SK-N-SH (cell line): ENCODE measurements around the gene FAM149A. TPM values are rescaled to one million over a fixed set of nuclear protein-coding genes. Genes with fewer than 3 reads are reported as not detected.

Experiments used
- CTCF ChIA-PET: fragments of 300-600, 350-600 bp; formaldehyde crosslinking; extraction: SDS; loops from one replicate; lab custom pipeline; 2021; lab: Yijun Ruan, JAX
- POLR2A ChIA-PET: fragments of 350-600 bp; sonication (Branson Sonifier 250); formaldehyde crosslinking; extraction: SDS; loops from one replicate; lab custom pipeline; 2020; ENCODE audit warnings: antibody characterized with exemption, inconsistent platforms; lab: Yijun Ruan, JAX
- DNase-seq: peaks from one replicate; pipeline ENCODE4 v3.0.0; 2012
- H2AFZ ChIP-seq: fragments of 200-600 bp; sonication (generic); 2 replicates; pipeline ENCODE4 v1.8.1; 2016; ENCODE audit warnings: antibody characterized with exemption, mild to moderate bottlenecking, low read depth
- H3F3A ChIP-seq: fragments of 200-600 bp; sonication (generic); replicated peaks from 2 replicates; pipeline ENCODE3; 2016; ENCODE audit warnings: antibody characterized with exemption, mild to moderate bottlenecking; ENCODE audit not compliant: insufficient read depth
- H3K27ac ChIP-seq, 2 experiments: fragments of 200-500 bp in 1 of 2; fragments of 200-600 bp in 1 of 2; sonication (Bioruptor generic) in 1 of 2; sonication (generic), shearing (Covaris generic) in 1 of 2; 2 replicates each; pipeline versions ENCODE4 v1.5.1 to v1.6.1; 2014 to 2016; ENCODE audit warnings: low read depth in 2 of 2, inconsistent platforms in 1 of 2, low read length in 1 of 2, mild to moderate bottlenecking in 1 of 2, mixed read lengths in 1 of 2
- H3K27me3 ChIP-seq: fragments of 200-600 bp; sonication (generic), shearing (Covaris generic); 2 replicates; pipeline ENCODE4 v1.6.1; 2016; ENCODE audit warnings: mixed run types; ENCODE audit not compliant: insufficient read depth
- H3K36me3 ChIP-seq, 2 experiments: fragments of 200-500 bp in 1 of 2; fragments of 200-600 bp in 1 of 2; sonication (Bioruptor generic) in 1 of 2; sonication (generic) in 1 of 2; replicated peaks in 1 of 2; 2 replicates each; pipeline versions ENCODE3 to v1.5.1; 2014 to 2016; ENCODE audit warnings: low read length in 1 of 2, mild to moderate bottlenecking in 1 of 2; ENCODE audit not compliant: insufficient read depth in 2 of 2, control insufficient read depth in 1 of 2
- H3K4me1 ChIP-seq, 2 experiments: fragments of 200-500 bp in 1 of 2; fragments of 200-600 bp in 1 of 2; sonication (Bioruptor generic) in 1 of 2; sonication (generic), shearing (Covaris generic) in 1 of 2; 2 replicates each; pipeline versions ENCODE4 v1.5.1 to v1.6.1; 2014 to 2016; ENCODE audit warnings: low read depth in 1 of 2, low read length in 1 of 2, mixed run types in 1 of 2; ENCODE audit not compliant: insufficient read depth in 2 of 2, control insufficient read depth in 1 of 2
- H3K4me2 ChIP-seq: fragments of 200-600 bp; sonication (generic), shearing (Covaris generic); 2 replicates; pipeline ENCODE4 v1.6.1; 2017; ENCODE audit warnings: mixed run types
- H3K4me3 ChIP-seq, 2 experiments: fragments of 200-500 bp in 1 of 2; fragments of 200-600 bp in 1 of 2; sonication (Bioruptor generic) in 1 of 2; sonication (generic), shearing (Covaris generic) in 1 of 2; 2 replicates each; pipeline versions ENCODE4 v1.5.1 to v1.8.1; 2014 to 2016; ENCODE audit warnings: low read depth in 2 of 2, inconsistent platforms in 1 of 2, low read length in 1 of 2, mild to moderate bottlenecking in 1 of 2, mixed read lengths in 1 of 2, moderate library complexity in 1 of 2
- H3K79me2 ChIP-seq: fragments of 200-600 bp; sonication (generic); 2 replicates; pipeline ENCODE4 v1.8.1; 2017; ENCODE audit warnings: mild to moderate bottlenecking; ENCODE audit not compliant: insufficient read depth
- H3K9ac ChIP-seq: fragments of 200-600 bp; sonication (generic); 2 replicates; pipeline ENCODE4 v1.6.1; 2017; ENCODE audit warnings: mixed run types
- H3K9me2 ChIP-seq: fragments of 200-600 bp; sonication (generic); 2 replicates; pipeline ENCODE4 v1.6.1; 2017; ENCODE audit warnings: mixed run types
- H3K9me3 ChIP-seq: fragments of 200-600 bp; sonication (generic); 2 replicates; pipeline ENCODE4 v1.6.1; 2017; ENCODE audit warnings: mixed run types, mild to moderate bottlenecking, moderate library complexity
- H4K20me1 ChIP-seq: fragments of 200-600 bp; sonication (generic); 2 replicates; pipeline ENCODE4 v1.6.1; 2017; ENCODE audit warnings: mild to moderate bottlenecking, mixed run types; ENCODE audit not compliant: insufficient read depth
- ELF1 ChIP-seq: IDR thresholded peaks from 2 replicates; pipeline ENCODE4 v1.4.0; 2012
- GATA2 ChIP-seq: sonication (generic); formaldehyde crosslinking; IDR thresholded peaks from 2 replicates; pipeline ENCODE4 v1.5.0; 2020; ENCODE audit warnings: mild to moderate bottlenecking, missing genetic modification reagents
- MEF2A ChIP-seq: IDR thresholded peaks from 2 replicates; pipeline ENCODE4 v1.4.0; 2012; ENCODE audit warnings: low read depth, borderline replicate concordance
- NRF1 ChIP-seq: IDR thresholded peaks from 2 replicates; pipeline ENCODE4 v1.6.1; 2012; ENCODE audit warnings: low read depth, mild to moderate bottlenecking, low read length
- RAD21 ChIP-seq: IDR thresholded peaks from 2 replicates; pipeline ENCODE4 v1.6.1; 2012; ENCODE audit warnings: mild to moderate bottlenecking, low read length
- RCOR1 ChIP-seq: fragments of 150-350 bp; IDR thresholded peaks from 2 replicates; pipeline ENCODE4 v1.6.1; 2017; ENCODE audit warnings: antibody characterized with exemption, low read length
- RXRA ChIP-seq: IDR thresholded peaks from 2 replicates; pipeline ENCODE4 v1.4.0; 2012; ENCODE audit warnings: low read depth, mild to moderate bottlenecking, borderline replicate concordance
- SMC3 ChIP-seq: IDR thresholded peaks from 2 replicates; pipeline ENCODE4 v1.6.1; 2012; ENCODE audit warnings: low read depth, low read length, improper control_type of control experiment
- TEAD4 ChIP-seq: IDR thresholded peaks from 2 replicates; pipeline ENCODE4 v1.4.0; 2012; ENCODE audit warnings: mild to moderate bottlenecking, borderline replicate concordance; ENCODE audit not compliant: insufficient read depth
- WGBS: methylation state at CpG from one replicate; pipeline ENCODE4 v1.1.6; 2017; ENCODE audit warnings: low lambda C conversion rate; 5-methylcytosine and 5-hydroxymethylcytosine counted together
- polyA plus RNA-seq, 3 experiments: library from polyadenylated mRNA; depleted of rRNA; stranded (reverse); fragments of >200 nt; gene quantifications; 2 replicates each; pipeline ENCODE4 v1.2.3, GENCODE V29; 2012
- TF ChIP-seq, protein P1 (sequence below): IDR thresholded peaks from 2 replicates; pipeline ENCODE4 v1.4.0; 2012; ENCODE audit warnings: low read depth, borderline replicate concordance
- TF ChIP-seq, protein P2 (sequence below): IDR thresholded peaks from 2 replicates; pipeline ENCODE4; 2012
- TF ChIP-seq, protein P3 (sequence below): fragments of 150-350 bp; IDR thresholded peaks from 2 replicates; pipeline ENCODE4 v1.6.1; 2017; ENCODE audit warnings: antibody characterized with exemption, low read length, low read depth, borderline replicate concordance
- TF ChIP-seq, protein P4 (sequence below): fragments of 200-600 bp; sonication (generic); IDR thresholded peaks from 2 replicates; pipeline ENCODE4 v1.6.1; 2017; ENCODE audit warnings: antibody characterized with exemption, mild to moderate bottlenecking, moderate library complexity
- TF ChIP-seq, protein P5 (sequence below): IDR thresholded peaks from 2 replicates; pipeline ENCODE4 v1.4.0; 2012; ENCODE audit warnings: low read depth, borderline replicate concordance
- TF ChIP-seq, protein P6 (sequence below): fragments of 150-350 bp; IDR thresholded peaks from 2 replicates; pipeline ENCODE4 v1.6.1; 2016; ENCODE audit warnings: mild to moderate bottlenecking, low read depth, low read length

The FAM149A gene
- polyA plus RNA-seq, 1 of the 3 experiments (the other 2 are of a cell fraction): 0.38 TPM

DNA sequence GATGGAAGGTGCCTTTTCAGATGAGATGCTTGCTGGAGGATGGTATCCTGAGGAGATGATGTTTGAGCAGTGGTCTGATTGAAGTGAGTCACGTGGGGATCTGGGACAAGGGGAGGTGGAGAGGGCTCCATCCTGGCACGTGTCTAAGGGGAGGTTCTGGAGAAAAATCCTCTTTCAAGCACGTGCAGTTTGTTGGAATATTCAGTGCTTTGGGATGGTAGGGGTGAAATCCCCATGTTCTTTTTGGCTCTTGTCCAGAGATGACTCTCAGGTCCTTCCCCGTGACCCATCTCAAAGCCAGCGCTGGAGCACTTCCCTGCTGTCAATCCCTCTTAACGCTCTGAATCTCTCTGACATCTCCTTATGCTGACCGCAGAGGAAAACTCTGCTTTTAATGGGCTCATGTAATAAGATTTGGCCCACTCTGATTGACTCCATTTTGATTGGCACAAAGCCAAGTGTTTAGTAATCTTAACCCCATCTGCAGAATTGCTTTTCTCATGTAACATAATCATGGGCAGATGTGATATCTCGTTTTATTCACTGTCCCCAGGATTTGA lies 112.0 kb downstream of the FAM149A start (continued):
- TF ChIP-seq, protein P1, sequence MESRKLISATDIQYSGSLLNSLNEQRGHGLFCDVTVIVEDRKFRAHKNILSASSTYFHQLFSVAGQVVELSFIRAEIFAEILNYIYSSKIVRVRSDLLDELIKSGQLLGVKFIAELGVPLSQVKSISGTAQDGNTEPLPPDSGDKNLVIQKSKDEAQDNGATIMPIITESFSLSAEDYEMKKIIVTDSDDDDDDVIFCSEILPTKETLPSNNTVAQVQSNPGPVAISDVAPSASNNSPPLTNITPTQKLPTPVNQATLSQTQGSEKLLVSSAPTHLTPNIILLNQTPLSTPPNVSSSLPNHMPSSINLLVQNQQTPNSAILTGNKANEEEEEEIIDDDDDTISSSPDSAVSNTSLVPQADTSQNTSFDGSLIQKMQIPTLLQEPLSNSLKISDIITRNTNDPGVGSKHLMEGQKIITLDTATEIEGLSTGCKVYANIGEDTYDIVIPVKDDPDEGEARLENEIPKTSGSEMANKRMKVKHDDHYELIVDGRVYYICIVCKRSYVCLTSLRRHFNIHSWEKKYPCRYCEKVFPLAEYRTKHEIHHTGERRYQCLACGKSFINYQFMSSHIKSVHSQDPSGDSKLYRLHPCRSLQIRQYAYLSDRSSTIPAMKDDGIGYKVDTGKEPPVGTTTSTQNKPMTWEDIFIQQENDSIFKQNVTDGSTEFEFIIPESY: no peak
- TF ChIP-seq MEF2A (no peak), SMC3 (no peak), GATA2 (CRISPR knock-in tag) (peak; percentile 95)
- TF ChIP-seq, protein P2, sequence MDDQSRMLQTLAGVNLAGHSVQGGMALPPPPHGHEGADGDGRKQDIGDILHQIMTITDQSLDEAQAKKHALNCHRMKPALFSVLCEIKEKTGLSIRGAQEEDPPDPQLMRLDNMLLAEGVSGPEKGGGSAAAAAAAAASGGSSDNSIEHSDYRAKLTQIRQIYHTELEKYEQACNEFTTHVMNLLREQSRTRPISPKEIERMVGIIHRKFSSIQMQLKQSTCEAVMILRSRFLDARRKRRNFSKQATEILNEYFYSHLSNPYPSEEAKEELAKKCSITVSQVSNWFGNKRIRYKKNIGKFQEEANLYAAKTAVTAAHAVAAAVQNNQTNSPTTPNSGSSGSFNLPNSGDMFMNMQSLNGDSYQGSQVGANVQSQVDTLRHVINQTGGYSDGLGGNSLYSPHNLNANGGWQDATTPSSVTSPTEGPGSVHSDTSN: no peak
- TF ChIP-seq, protein P3, sequence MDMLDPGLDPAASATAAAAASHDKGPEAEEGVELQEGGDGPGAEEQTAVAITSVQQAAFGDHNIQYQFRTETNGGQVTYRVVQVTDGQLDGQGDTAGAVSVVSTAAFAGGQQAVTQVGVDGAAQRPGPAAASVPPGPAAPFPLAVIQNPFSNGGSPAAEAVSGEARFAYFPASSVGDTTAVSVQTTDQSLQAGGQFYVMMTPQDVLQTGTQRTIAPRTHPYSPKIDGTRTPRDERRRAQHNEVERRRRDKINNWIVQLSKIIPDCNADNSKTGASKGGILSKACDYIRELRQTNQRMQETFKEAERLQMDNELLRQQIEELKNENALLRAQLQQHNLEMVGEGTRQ: no peak; the same call in 1 of the 2 replicates

DNA sequence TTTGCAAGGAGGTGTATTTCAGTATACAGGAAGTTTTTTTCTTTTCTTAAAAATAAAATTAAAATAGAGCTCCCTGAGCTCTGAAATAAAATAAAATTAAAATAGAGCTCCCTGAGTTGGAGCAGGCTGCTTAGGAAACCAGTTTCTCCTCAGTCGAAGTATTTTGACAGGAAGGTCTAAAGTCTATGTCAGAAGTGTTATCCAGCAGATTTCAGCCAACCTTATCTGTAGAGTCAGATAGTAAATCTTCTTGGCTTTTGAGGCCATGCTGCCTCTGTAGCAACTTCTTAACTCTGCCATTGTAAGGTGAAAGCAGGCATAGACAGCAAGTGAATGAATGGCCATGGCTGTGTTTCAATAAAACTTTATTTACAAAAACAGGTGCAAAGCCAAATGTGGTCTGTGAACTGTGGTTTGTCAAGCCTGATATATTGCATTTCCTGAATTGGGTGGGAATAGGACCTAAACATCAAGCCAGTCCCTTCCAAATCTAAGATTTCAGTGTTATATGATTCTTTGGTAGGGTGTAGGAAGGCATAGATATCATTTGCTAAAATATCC lies 113.3 kb downstream of the FAM149A start:
- H3K9me3 ChIP-seq: no peaks in the 10 kb centered on the region
- H3K4me3 ChIP-seq: no peak overlapping the region
- WGBS: 44% methylated on average over 1 of the region's 1 CpG
- no peaks in the 10 kb centered on the region for H4K20me1 ChIP-seq
- no peaks in the 10 kb centered on the region for H3K27me3 ChIP-seq
- peaks cover 0 to 10% of the 10 kb centered on the region in 2 experiments; a peak in 2 of 4 replicates for H3K4me1 ChIP-seq
- H3K79me2 ChIP-seq: no peaks in the 10 kb centered on the region
- POLR2A ChIA-PET: no interaction called here
- H3K9me2 ChIP-seq: no peaks in the 10 kb centered on the region
- H2AFZ ChIP-seq: no peak overlapping the region
- H3K4me2 ChIP-seq: no peak overlapping the region
- CTCF ChIA-PET: interaction anchor here (0.6 to 1.5 kb wide), 2 partner anchors 11 to 69 kb away, joined by 3 to 4 read pairs; no protein-coding TSS in a partner anchor
- H3K9ac ChIP-seq: no peak overlapping the region
- no peak overlapping the region for H3K27ac ChIP-seq
- H3F3A ChIP-seq: no peaks in the 10 kb centered on the region
- H3K36me3 ChIP-seq: no peaks in the 10 kb centered on the region
- DNase-seq: no peak
- TF ChIP-seq, protein P2: no peak
- TF ChIP-seq TEAD4 (no peak), RXRA (no peak), ELF1 (no peak), RCOR1 (no peak), RAD21 (no peak), NRF1 (no peak)
- TF ChIP-seq, protein P3: no peak
- TF ChIP-seq, protein P4, sequence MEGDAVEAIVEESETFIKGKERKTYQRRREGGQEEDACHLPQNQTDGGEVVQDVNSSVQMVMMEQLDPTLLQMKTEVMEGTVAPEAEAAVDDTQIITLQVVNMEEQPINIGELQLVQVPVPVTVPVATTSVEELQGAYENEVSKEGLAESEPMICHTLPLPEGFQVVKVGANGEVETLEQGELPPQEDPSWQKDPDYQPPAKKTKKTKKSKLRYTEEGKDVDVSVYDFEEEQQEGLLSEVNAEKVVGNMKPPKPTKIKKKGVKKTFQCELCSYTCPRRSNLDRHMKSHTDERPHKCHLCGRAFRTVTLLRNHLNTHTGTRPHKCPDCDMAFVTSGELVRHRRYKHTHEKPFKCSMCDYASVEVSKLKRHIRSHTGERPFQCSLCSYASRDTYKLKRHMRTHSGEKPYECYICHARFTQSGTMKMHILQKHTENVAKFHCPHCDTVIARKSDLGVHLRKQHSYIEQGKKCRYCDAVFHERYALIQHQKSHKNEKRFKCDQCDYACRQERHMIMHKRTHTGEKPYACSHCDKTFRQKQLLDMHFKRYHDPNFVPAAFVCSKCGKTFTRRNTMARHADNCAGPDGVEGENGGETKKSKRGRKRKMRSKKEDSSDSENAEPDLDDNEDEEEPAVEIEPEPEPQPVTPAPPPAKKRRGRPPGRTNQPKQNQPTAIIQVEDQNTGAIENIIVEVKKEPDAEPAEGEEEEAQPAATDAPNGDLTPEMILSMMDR: no peak
- TF ChIP-seq, protein P5, sequence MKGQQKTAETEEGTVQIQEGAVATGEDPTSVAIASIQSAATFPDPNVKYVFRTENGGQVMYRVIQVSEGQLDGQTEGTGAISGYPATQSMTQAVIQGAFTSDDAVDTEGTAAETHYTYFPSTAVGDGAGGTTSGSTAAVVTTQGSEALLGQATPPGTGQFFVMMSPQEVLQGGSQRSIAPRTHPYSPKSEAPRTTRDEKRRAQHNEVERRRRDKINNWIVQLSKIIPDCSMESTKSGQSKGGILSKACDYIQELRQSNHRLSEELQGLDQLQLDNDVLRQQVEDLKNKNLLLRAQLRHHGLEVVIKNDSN: no peak
- TF ChIP-seq, protein P1: no peak
- TF ChIP-seq, protein P6, sequence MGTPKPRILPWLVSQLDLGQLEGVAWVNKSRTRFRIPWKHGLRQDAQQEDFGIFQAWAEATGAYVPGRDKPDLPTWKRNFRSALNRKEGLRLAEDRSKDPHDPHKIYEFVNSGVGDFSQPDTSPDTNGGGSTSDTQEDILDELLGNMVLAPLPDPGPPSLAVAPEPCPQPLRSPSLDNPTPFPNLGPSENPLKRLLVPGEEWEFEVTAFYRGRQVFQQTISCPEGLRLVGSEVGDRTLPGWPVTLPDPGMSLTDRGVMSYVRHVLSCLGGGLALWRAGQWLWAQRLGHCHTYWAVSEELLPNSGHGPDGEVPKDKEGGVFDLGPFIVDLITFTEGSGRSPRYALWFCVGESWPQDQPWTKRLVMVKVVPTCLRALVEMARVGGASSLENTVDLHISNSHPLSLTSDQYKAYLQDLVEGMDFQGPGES: no peak
